Peyer's patch (tissue), 4 donors: ENCODE data around the gene KLK11. TPM values are rescaled to one million over a fixed set of nuclear protein-coding genes. Genes with fewer than 3 reads are reported as not detected.
A peak's percentile ranks its signal among the peaks of the same experiment; 100 is the strongest.

ENCODE experiments used
- DNase-seq, 3 donors: peaks; one replicate each; pipeline ENCODE4 v3.0.0-alpha.2; 2017 to 2019
- H3K27ac ChIP-seq, 4 donors: fragments of 200-600 bp; sonication (generic); one replicate each; pipeline ENCODE4 v1.5.1; 2016 to 2019
- H3K27me3 ChIP-seq, 2 donors: fragments of 200-600 bp; sonication (generic); one replicate each; pipeline ENCODE4 v1.5.1; 2019
- H3K36me3 ChIP-seq, 3 donors: fragments of 200-600 bp; sonication (generic); one replicate each; pipeline ENCODE4 v1.5.1; 2016 to 2019
- H3K4me1 ChIP-seq, 4 donors: fragments of 200-600 bp; sonication (generic); one replicate each; pipeline ENCODE4 v1.5.1; 2016 to 2019
- H3K4me3 ChIP-seq, 4 donors: fragments of 200-600 bp; sonication (generic); 1 replicate in 3 of 4; 2 replicates in 1 of 4; pipeline ENCODE4 v1.5.1; 2016 to 2019; ENCODE audit warnings: mild to moderate bottlenecking in 1 of 4
- H3K9me3 ChIP-seq, 4 donors: fragments of 200-600 bp; sonication (generic); one replicate each; pipeline ENCODE4 v1.5.1; 2016 to 2019; ENCODE audit warnings: mild to moderate bottlenecking in 1 of 4
- CTCF ChIP-seq, 6 experiments: fragments of 450-650 bp in 4 of 6; fragments of 200-600 bp in 2 of 6; sonication (generic) in 1 of 6; IDR thresholded peaks; one replicate each; pipeline ENCODE4 v1.5.1; 2017 to 2019; ENCODE audit warnings: antibody characterized with exemption in 6 of 6, mild to moderate bottlenecking in 3 of 6, moderate library complexity in 1 of 6
- POLR2A ChIP-seq, 2 donors: fragments of 450-650 bp; IDR thresholded peaks; one replicate each; pipeline ENCODE4 v1.5.1; 2017; ENCODE audit warnings: antibody characterized with exemption in 2 of 2, mild to moderate bottlenecking in 2 of 2, moderate library complexity in 2 of 2
- total RNA-seq, 4 donors: library from RNA; depleted of rRNA; stranded (reverse); fragments of >200 nt; gene quantifications; one replicate each; pipeline ENCODE4 v1.1.0, GENCODE V29; 2016

Gene KLK11
- total RNA-seq, 4 donors from 2014 or later, result 1.7 to 3.8 (median 1.9) TPM; not detected in 1

GRCh38 chr19:51024924-51025323 lies 1.5 kb downstream of the KLK11 start:
- no peak for DNase-seq
- no peak overlapping the region for H3K27ac ChIP-seq
- peaks cover 0 to under 1% (median 0%) of the 10 kb centered on the region in 4 donors for H3K4me1 ChIP-seq
- H3K9me3 ChIP-seq, result no peaks in the 10 kb centered on the region
- H3K36me3 ChIP-seq, result no peaks in the 10 kb centered on the region
- TF ChIP-seq CTCF (IDR thresholded peaks at IDR 0.05) (no peak), POLR2A (IDR thresholded peaks at IDR 0.05) (no peak)
- H3K4me3 ChIP-seq, result no peak overlapping the region
- no peaks in the 10 kb centered on the region for H3K27me3 ChIP-seq

GRCh38 chr19:51023946-51024345 lies 2.5 kb downstream of the KLK11 start:
- no peaks in the 10 kb centered on the region for H3K9me3 ChIP-seq
- H3K27me3 ChIP-seq, result peaks cover 0 to 8% of the 10 kb centered on the region in 2 donors
- TF ChIP-seq CTCF (IDR thresholded peaks at IDR 0.05) (no peak), POLR2A (IDR thresholded peaks at IDR 0.05) (no peak)
- no peak overlapping the region for H3K4me3 ChIP-seq
- no peak for DNase-seq
- no peaks in the 10 kb centered on the region for H3K36me3 ChIP-seq
- H3K4me1 ChIP-seq, result peaks cover 0 to 10% (median 0%) of the 10 kb centered on the region in 4 donors
- H3K27ac ChIP-seq, result no peak overlapping the region

GRCh38 chr19:51022526-51022925 lies 3.9 kb downstream of the KLK11 start:
- TF ChIP-seq POLR2A (IDR thresholded peaks at IDR 0.05), result no peak
- Histone ChIP-seq H3K4me1 (peaks cover 0 to 18% (median 0%) of the 10 kb centered on the region in 4 donors), H3K4me3 (no peak overlapping the region), H3K9me3 (no peaks in the 10 kb centered on the region), H3K27ac (no peak overlapping the region), H3K36me3 (no peaks in the 10 kb centered on the region), H3K27me3 (peaks cover 0 to 15% of the 10 kb centered on the region in 2 donors)
- DNase-seq, result no peak

GRCh38 chr19:51020988-51021651 lies 5.3 kb downstream of the KLK11 start:
- Histone ChIP-seq H3K27me3 (peaks cover 0 to 25% of the 10 kb centered on the region in 2 donors), H3K27ac (no peak overlapping the region), H3K9me3 (no peaks in the 10 kb centered on the region), H3K4me1 (peaks cover 0 to 28% (median 0%) of the 10 kb centered on the region in 4 donors), H3K4me3 (no peak overlapping the region), H3K36me3 (no peaks in the 10 kb centered on the region)
- TF ChIP-seq CTCF (IDR thresholded peaks at IDR 0.05) (peak in 5 of 6 experiments; percentile 23 to 65 (median 56)), POLR2A (IDR thresholded peaks at IDR 0.05) (no peak)
- DNase-seq, result no peak

- Histone ChIP-seq H3K4me3 (peak within 1 kb of the TSS in 3 of 4 donors; percentile 22 to 39 (median 36)), H3K27me3 (peaks cover 0 to 25% of the 10 kb centered on the region in 2 donors), H3K27ac (peak within 1 kb of the TSS in 1 of 4 donors; percentile 12), H3K9me3 (no peaks in the 10 kb centered on the region), H3K36me3 (no peaks in the 10 kb centered on the region), H3K4me1 (peaks cover 0 to 28% (median 0%) of the 10 kb centered on the region in 4 donors)
- DNase-seq, result no peak
- TF ChIP-seq POLR2A (IDR thresholded peaks at IDR 0.05) (no peak), CTCF (IDR thresholded peaks at IDR 0.05) (no peak)
Measured at GRCh38 chr19:51019544-51019925, 6.9 kb downstream of the KLK11 start, which contains the start of gene KLK10. KLK10 (minus strand) TSS chr19:51019709; CDS start chr19:51019130, 579 bp downstream.

GRCh38 chr19:51018745-51019543 lies 7.5 kb downstream of the KLK11 start:
- Histone ChIP-seq H3K36me3 (no peaks in the 10 kb centered on the region), H3K4me1 (peaks cover 0 to 28% (median 0%) of the 10 kb centered on the region in 4 donors), H3K9me3 (no peaks in the 10 kb centered on the region), H3K27me3 (peaks cover 0 to 25% of the 10 kb centered on the region in 2 donors), H3K4me3 (peak overlapping the region in 3 of 4 donors; percentile 22 to 39 (median 36)), H3K27ac (peak overlapping the region in 1 of 4 donors; percentile 12)
- DNase-seq, result no peak
- no peak for TF ChIP-seq POLR2A (IDR thresholded peaks at IDR 0.05)
- TF ChIP-seq CTCF (IDR thresholded peaks at IDR 0.05), result no peak
